Activated CD4-positive, alpha-beta T cell treated with anti-CD3 and anti-CD28 coated beads, Interleukin-2, Interleukin-4, amounts not matched to agents 100 ng/mL and 50 ng/mL, durations not matched to agents 16 hours and 8 hours (primary cell): ENCODE results near the gene GGTLC3.
"Not testable (repeated sequence)": the region's sequence is repeated elsewhere in the genome, so short reads cannot be mapped to it uniquely, and the experiment has no call there.

Experiments used
- DNase-seq: peaks from one replicate; pipeline ENCODE4 v3.0.0-alpha.2; 2020; ENCODE audit warnings: low spot score

The GGTLC3 gene

DNA sequence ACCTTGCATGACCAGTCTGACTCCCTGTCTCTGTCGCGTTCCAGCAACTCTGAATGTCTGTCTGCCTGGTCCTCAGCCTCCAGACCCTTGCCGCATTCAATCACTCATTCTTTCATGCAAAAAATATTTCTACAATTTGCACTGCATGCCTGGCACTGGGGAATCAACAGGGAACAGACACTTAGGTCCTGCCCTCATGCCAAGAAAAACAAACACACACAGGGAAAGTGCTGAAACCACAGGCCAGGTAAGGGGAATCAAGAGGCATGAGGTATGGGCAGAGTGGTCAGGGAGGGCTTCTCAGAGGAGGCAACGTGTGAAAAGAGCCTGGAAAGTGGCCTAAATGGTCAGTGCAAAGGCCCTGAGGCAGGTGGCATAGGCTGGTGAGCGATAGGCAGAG is at the start of gene GGTLC3:
GGTLC3 (minus strand) TSS at position 101 of the 400 bp plus-strand sequence. CDS start 264 bp downstream, outside the sequence.
- not testable (repeated sequence) for DNase-seq

DNA sequence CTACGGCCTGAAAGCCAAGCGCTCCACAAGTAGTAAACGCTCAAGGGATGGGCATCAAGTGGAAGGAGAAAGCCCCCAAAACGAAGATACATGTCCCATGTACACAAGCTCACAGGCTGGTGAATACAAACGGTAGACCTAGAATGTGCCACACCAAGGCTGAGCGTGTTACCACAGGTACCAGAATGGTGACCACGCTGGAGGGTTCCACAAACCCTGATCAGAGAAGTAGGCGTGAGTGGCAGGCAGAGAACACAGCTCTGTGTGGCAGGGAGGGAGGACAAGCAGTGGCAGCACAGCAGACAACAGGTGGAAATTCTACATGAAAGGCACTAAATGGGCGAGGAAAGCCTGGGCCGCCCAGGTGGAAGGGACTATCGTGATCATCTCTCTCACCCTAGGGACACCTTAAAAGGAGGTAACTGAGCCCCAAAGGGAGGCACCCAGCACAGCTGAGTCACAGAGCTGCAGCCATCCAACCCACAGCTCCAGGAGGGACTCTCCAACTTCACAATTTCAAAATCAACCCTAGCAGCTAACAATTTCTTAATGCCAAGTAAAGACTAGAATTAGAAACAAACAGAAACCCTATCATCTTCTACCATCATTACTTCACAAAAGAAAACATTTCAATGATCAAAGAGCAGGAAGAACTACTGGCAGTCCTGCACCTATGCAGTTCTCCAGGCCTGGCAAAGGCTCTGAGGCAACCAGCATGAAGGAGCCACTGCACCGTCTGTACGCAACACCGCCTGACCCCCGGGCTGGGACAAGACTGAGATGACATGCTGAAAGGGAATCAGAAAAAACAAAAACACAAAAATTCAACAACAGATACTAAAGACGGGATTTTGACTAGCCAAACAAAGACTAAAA is 42.4 kb upstream of the GGTLC3 start:
- not testable (repeated sequence) for DNase-seq

DNA sequence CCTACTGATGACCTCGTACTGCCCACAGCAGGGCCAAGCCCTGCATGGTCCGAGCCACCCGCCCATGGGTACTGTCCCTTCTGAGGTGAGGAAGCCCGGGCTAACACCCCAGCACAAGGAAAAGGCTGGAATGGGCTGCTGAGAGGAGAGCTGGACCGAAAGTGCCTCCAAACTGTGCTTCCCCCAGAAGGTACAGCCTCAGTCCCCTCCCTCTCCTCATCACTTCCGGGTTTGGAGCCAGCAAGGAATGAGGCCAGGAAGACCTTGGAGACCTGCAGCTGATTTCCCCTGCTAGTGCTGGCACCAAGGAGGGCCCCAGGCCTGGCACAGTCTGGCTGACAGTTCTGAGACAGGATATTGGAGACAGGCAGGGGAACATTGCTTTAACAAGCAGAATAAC is 41.0 kb upstream of the GGTLC3 start:
- not testable (repeated sequence) for DNase-seq

DNA sequence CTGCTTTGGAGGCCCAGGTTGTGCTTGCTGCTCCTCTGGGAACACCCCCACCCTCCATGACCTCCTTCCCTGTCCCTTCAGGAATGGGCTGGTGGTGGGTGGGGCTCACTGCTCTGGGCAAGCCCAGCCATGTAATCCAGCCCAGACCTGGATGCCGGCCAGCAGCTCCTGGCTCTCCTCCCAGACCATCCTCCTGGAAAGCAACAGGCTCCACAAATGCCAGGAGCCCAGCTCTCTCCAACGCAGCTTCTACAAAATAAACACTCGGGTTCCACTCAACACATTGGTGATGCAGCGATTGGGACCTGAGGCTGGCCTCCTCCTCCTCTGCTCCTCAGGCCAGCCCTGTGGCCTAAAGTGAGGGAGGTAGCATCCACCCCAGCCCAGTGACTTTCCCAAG is 40.6 kb upstream of the GGTLC3 start:
- DNase-seq, result not testable (repeated sequence)

DNA sequence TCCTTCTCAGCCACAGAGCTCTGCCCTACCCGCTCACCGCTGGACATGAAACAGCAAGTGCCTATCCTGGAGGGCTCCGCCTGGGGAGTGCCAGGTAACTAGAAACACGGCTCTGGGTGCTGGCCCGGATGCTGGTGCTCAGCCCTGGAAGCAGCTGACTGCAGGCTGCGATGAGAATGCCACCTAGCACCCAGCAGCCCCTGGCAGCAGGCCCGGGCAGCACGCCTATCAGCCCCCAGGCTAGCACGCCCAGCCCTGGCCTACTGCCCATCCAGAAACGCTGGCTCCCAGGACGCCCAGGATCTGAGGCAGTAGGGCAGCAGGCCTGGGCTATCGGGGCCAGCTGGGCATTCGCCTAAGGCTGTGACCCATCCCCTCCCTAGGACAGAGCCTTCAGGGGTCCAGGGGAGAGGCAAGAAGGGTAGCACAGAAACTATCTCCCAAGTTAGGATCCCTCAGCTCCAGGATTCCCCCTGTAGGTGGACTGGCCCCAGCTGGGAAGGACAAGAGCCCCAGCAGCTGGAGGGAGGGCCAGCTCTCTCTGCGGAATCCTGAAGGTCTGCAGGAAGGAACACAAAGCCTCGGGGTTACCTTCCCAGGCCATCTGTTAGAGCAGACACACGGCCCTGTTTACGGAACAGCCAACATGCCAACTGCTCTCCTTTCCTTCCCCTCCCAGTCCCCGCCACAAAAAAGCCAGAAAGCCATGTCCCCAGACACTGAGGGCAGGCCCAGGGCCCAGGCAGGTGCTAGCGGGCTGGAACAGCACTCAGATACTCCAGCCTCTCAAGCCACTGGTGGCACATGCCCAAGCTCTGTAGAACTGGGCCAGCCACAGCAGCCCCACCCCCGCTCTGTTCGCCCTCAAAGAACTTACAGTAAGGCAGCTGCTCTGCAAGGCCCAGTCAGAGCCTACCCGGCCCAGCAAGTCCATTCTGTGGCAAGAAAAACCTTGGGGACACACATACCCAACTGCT is 36.6 kb upstream of the GGTLC3 start:
- DNase-seq, result not testable (repeated sequence)

DNA sequence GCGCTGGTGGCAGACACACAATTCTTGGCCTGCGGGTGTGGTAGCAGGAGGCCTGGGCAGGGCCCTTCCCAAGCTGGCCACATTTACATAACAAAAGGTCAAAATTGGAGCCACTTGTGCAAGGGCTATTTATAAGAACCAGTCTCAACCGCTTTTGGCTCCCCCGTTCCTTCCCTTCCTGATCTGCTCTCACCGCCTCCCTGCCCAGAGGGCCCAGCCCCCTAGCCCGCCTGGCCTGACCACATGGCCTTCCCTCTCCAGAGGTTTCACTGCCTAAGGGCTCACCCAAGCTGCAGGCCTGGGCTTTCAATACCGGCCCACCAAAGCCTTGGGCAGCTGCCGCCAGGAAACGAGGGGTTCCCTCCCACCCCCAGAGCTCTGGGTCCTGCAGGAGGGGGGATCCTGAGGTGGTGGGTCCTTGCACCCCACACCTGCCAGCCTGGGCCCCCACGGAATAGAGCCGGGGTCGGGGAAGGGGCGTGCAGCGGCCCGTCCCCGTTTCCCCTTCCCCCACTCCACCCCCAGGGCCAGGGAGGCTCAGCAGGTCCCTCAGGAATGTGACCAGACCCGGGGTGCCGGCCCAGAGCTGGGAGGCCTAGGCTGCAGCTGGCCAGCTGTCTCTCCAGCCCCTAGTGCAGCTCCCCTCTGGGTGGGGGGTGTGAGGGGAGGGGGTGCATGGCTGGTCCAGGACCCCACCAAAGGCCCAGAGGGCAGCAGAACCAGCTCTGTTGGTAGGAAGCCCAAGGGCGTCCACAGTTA is 35.1 kb upstream of the GGTLC3 start:
- not testable (repeated sequence) for DNase-seq

DNA sequence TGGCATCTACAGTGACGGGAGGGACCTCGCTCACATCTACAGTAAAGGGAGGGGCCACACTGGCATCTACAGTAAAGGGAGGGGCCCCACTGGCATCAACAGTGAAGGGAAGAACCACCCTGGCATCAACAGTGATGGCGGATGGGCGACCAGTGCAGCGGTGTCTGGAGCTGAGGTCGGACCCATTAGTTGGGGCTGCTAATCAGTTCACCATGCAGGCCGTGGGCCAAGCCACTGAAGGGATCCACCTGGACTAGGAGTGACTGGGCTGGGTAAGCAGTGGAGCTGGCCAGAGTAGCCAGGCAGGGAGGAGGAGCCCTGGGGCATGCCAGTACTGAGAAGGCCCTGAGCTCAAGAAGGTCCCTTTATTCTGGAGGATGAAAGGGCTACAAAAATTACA is 33.1 kb upstream of the GGTLC3 start:
- not testable (repeated sequence) for DNase-seq

DNA sequence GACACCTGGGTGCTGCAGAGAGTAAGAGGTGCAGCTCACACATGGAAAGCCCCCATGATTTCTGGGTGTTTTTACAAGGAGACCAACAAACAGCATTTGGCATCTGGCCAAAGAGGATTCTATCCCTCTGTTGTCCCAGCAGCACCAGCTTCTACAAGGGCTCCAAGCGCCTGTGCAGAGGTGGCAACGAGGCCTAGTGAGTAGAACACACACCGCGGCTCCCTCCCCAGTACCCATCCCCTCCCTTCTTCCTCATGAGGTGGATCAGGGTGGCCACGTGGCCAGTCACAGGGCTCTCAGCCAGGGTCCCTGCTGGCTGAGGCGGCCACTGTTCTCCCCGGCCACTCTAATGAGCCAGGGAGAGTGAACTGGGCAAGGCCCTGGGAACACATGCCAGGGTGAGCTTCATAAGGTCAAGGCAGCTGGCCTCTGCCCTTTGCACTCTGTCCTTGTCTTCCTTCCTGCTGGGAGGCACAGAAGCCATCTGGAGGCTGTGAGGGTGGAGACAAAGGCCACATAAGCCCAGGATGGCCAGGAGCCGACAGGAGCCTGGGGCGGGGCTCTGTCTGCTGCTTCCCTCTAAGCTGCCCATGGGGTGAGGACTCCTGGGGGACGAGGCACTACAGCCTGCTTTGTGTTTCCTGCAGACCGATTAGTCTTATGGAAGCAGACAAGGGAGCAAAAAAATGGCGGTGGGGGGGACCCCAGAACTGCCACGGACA is 31.7 kb upstream of the GGTLC3 start:
- DNase-seq, result not testable (repeated sequence)

DNA sequence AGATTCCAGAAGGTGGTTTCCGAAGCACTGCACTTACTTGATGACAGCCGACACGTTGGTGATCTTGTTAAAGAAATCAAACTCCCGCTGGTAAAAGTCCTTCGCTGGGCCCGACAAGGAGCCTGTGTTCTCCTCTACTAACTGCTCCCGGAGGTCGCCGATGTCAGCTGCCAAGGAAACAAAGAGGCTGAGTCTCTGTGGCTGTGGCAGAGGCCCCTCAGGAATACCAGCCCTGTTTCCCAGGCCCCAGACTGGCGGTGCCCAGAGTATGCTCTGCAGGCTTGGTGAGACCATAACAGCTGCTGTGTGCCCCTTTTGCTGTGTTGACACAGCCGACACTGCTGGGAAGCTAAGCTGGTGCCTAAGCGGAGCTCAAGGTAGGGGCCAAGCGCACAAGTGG is 26.7 kb upstream of the GGTLC3 start:
- DNase-seq, result not testable (repeated sequence)

DNA sequence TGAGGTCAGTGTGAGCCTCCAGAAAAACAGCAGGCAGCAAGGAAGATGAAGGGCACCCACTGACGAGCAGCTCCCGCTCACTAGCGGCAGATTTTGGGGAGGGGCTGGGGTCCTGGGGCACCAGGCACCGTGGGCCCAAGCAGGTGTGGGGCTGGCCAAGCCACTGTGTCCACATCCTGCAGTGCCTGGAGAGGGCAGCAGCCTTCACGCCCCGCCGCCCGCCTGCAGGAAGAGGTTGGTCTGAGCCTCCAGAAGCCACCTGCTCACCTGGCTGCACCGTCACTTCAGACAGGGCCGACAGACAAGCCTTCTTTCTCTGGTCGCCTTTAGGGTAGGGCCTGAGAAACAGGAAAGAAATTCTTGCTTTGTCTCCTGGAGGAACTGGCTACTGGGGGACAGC is 25.4 kb upstream of the GGTLC3 start:
- not testable (repeated sequence) for DNase-seq

DNA sequence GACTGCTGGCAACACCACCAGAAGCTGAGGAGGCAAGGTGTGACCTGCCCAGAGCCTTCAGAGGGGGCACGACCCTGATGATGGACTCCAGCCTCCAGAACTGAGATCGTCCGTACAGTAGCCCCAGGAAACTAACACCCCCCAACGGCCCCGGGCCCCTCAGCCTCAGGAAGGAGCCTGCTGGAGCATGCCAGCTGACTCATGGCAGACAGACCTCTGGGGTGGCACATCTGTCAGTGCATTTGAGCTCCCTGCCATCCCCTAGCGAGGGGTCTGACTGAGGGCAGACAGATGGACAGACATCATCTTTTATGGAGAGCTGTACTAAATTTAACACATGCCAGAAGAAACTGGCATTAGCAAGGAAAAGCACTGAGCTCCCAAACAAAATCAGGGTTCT is 22.0 kb upstream of the GGTLC3 start:
- DNase-seq, result not testable (repeated sequence)

DNA sequence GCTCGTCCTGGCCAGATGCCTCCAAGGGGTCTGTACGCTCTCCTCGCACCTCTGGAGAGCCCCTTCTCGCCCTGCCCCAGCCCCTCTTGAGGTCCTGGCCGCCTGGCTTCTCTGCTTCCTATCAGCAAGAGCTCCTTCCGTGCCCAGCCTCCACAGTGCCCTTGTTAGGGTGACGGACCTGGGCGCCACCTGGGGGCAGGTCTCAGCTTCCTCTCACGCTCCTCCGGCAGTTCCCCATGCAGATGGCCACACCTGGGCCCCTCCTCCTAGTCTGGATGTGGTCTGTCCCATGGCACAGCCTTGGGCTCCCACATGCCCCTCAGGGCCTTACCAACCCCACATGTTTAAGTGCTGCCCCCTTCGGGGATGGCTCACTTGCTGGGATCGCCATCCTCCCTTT is 16.4 kb upstream of the GGTLC3 start:
- not testable (repeated sequence) for DNase-seq

DNA sequence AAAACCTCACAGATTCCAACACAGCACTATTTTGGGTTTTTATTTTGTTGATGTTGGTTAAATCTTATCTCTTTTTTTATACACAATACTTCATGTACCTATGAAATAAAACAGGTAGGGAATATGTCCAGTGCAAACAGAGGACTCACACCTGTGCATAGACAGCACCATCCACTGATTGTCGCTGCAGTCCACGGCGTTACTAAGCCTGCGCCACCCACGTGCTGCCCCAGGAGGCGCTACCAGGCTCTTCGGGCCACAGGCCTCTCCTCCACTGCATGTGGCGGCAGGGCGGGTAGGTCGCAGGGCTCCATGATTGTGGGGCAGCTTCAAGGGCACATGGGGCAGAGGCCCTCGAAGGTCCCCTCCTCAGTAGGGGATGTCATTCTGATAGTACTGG is 15.7 kb upstream of the GGTLC3 start:
- DNase-seq, result not testable (repeated sequence)

DNA sequence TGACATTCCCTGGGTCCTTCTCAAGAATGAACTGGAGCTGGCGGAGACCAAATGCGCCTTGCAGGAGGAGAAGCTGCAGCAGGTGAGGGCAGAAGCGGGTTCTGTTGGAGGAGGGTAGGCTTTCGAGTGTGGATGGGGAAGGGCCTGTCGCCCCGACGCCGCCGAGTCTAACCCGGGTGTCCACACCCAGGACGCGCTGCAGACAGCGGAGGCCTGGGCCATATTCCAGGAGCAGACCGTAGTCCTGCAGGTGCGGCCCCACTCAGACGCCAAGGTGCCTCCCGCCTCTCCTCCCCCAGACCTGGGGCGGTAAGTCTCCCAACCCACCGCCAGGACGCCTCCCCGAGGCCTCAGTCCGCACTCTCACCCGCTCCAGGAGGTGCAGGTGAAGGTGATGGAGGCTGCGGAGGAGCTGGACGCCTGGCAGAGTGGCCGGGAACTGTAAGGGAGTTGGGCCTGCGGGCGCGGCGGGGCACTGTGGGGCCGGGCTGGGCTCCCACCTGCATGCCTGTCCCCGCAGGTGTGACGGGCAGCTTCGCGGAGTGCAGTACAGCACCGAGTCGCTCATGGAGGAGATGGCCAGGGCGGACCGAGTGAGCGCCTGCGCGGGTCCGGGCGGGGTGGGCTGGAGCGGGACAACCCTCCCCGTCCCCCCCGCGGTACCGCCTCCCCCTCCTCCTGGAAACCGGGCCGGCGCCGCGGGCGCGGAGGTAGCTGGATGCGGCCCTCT is 11.6 kb upstream of the GGTLC3 start:
- DNase-seq, result not testable (repeated sequence)

DNA sequence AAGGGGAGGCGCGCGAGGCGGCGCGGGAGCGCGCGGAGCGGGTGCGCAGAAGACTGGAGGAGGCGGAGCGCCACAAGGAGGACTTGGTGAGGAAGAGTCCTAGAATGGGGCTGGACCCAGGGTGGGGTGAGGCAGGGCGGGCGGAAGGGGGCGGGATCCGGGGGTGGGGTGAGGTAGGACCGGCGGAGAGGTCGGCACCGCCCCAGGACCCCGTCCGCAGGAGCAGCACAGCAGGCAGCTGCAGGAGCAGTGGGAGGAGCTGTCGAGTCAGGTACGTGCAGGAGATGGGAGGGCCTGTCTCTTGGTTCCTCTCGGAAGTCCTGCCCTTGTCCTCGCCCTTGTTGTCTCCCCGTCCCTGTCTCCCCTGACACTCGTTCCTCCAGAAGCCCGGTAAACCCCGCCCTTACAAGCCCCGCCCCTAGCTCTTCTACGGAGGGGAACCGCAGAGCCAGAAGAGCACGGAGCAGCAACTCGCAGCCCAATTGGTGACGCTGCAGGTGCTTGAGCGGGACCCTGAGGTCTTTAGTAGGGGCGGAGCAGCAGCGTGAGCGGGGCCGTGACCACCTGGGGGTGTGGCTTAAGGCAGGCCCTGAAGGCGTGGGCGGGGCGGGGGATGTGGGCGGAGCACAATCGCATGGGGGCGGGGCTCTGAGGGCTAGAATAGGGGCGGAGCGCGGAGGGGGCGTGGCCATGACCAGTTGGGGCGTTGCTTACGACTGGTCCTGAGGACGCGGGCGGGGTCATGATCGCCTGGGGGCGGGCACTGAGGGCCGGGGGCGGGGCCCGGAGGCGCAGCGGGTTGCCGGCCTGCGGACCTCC is 10.8 kb upstream of the GGTLC3 start:
- DNase-seq, result peak; percentile 74

DNA sequence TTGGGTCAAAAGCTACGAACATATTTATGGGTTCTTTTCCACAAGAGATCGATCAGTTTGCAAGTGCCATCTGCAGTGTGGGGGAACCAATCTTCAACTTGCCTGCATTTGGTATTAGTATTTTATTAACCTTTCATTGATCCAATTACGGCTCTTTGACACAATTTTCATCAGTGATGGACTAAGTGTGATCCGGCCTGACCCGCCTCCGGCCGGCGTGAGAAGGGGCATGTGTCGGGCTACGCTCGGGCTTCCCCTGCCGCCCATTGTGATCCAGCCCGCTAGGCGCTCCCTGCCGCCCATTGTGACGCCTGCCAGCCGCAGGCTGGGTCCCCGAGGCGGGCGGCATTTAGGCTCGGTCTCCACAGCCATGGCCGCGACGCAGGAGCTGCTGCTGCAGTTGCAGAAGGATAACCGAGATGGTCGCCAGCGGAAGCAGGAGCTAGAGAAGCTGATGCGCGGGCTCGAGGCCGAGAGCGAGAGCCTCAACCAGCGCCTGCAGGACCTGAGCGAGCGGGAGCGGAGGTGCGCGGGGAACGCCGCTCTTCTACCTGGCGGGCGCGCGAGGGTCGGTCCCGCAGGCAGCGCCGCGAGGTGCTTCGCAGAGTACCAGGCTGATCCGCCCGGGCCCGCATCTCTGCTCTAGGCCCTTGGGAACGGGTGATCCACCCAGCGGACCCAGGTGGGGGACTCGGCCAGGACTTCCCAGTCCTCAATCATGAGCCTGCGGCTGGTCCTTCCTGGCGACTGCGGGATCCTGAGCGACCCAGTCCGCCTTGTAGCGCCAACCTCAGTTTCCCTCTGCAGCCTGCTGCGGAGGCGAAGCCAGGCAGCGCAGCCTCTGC is 10.0 kb upstream of the GGTLC3 start, which contains the start of gene TMEM191B:
TMEM191B (plus strand) TSS at position 51 of the 845 bp plus-strand sequence; CDS start at position 230, 179 bp downstream.
- not testable (repeated sequence) for DNase-seq

DNA sequence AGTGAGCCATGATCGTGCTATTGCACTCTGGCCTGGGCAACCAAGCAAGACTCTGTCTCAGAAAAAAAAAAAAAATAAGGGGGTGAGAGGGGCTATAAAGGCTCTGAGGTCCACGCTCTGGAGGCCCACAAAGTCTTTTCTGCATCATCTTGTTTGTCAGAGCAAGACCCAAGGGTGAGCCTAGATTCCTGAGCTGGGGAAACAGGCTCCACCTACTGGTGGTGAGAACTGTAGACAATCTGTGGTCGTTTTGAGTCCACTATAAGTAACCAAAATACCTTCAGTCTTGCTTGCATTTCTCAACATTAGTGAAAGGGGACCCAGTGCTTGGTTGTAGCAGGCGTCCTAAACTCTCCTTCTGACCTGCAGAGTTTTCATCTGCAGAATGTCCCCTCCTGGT is 5.4 kb upstream of the GGTLC3 start:
- not testable (repeated sequence) for DNase-seq

DNA sequence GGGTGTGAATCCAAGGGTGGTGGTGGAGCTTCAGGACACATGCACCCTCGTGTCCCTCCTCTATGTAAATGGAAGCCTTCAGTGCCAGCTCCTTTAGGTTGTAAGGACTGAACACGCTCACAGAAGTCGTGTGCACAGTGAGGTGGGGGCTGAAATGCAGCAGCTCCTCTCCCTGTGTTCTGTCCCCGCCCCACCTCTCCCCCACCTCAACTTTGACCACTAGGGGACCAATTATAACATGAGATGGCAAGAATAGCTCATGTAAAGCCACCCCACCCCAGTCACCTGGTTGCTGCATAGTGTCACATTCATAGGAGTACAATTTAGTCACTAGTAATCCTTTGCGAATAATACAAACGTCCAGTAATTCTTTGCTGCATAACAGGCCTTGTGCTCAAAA is 4.8 kb upstream of the GGTLC3 start:
- not testable (repeated sequence) for DNase-seq
